ENCODE measurements around the gene PPFIBP2. TPM values are rescaled to one million over a fixed set of nuclear protein-coding genes. Genes with fewer than 3 reads are reported as not detected.

The PPFIBP2 gene
- total and polyA plus RNA-seq, 2 donors (not counting 1 experiment from before 2014, with no cell fraction given): 22.3 to 175 TPM

- Histone ChIP-seq H4K20me1 (ENCODE audit: control insufficient read depth, insufficient read depth, low read length, poor library complexity, severe bottlenecking) (no peaks in the 10 kb centered on the region), H2AFZ (ENCODE audit: insufficient read depth, low read depth, low read length, poor library complexity, severe bottlenecking) (no peak overlapping the region), H3K79me2 (ENCODE audit: control insufficient read depth, insufficient read depth, low read length) (no peaks in the 10 kb centered on the region), H3K9me3 (ENCODE audit: control extremely low read depth in 1 of 3, control insufficient read depth in 2 of 3, insufficient read depth in 1 of 3, low read length in 2 of 3) (no peaks in the 10 kb centered on the region), H3K4me2 (replicated peaks; ENCODE audit: low read depth, low read length, poor library complexity, severe bottlenecking) (no peak overlapping the region), H3K27me3 (replicated peaks in 1 of 4; ENCODE audit: control extremely low read depth in 1 of 4, control insufficient read depth in 3 of 4, insufficient read depth in 4 of 4, low read length in 3 of 4) (no peaks in the 10 kb centered on the region), H3K4me1 (ENCODE audit: control insufficient read depth in 2 of 2, insufficient read depth in 2 of 2, low read length in 2 of 2) (no peaks in the 10 kb centered on the region), H3K27ac (ENCODE audit: low read length in 2 of 2) (no peak overlapping the region), H3K36me3 (replicated peaks in 1 of 2; ENCODE audit: control extremely low read depth in 1 of 2, control insufficient read depth in 1 of 2, extremely low read depth in 1 of 2, insufficient read depth in 2 of 2, low read length in 1 of 2) (no peaks in the 10 kb centered on the region), H3K4me3 (ENCODE audit: control extremely low read depth in 1 of 5, extremely low read depth in 1 of 5, insufficient read depth in 1 of 5, low read depth in 2 of 5, low read length in 4 of 5) (no peak overlapping the region), H3K9ac (ENCODE audit: low read length) (no peak overlapping the region)
- TF ChIP-seq CTCF (IDR thresholded peaks at IDR 0.05) (no peak), EZH2 (IDR thresholded peaks at IDR 0.05; ENCODE audit: borderline replicate concordance, insufficient read depth, low read depth, low read length, poor library complexity, severe bottlenecking) (no peak)
- DNase-seq: no peak
- ATAC-seq (ENCODE audit: low read depth): no peak
- Mint-ChIP-seq H3K4me1 (no peaks in the 10 kb centered on the region), H3K4me3 (no peak overlapping the region), H3K27ac (no peak overlapping the region), H3K9me3 (ENCODE audit: insufficient read depth) (no peaks in the 10 kb centered on the region), H3K27me3 (peaks cover 25% of the 10 kb centered on the region)
- intact Hi-C loops (cut with micrococcal nuclease): no loop called here
- WGBS (ENCODE audit: insufficient coverage): no CpG with 5 or more reads among the region's 1 CpG
- POLR2A ChIA-PET: no interaction called here
- CTCF ChIA-PET: interaction anchor here (0.5 to 7.3 kb wide), 15 partner anchors 8 to 1387 kb away, joined by 3 to 137 read pairs (median 5); no protein-coding TSS in a partner anchor
These were observed 173.6 kb downstream of the PPFIBP2 start for GRCh38 chr11:7687386-7687785.

GRCh38 chr11:7688238-7688826 is 174.5 kb downstream of the PPFIBP2 start:
- Histone ChIP-seq H3K9me3 (ENCODE audit: control extremely low read depth in 1 of 3, control insufficient read depth in 2 of 3, insufficient read depth in 1 of 3, low read length in 2 of 3) (no peaks in the 10 kb centered on the region), H3K27me3 (replicated peaks in 1 of 4; ENCODE audit: control extremely low read depth in 1 of 4, control insufficient read depth in 3 of 4, insufficient read depth in 4 of 4, low read length in 3 of 4) (peaks cover 0 to 5% (median 3%) of the 10 kb centered on the region in 4 experiments), H3K4me2 (replicated peaks; ENCODE audit: low read depth, low read length, poor library complexity, severe bottlenecking) (no peak overlapping the region), H3K4me3 (ENCODE audit: control extremely low read depth in 1 of 5, extremely low read depth in 1 of 5, insufficient read depth in 1 of 5, low read depth in 2 of 5, low read length in 4 of 5) (no peak overlapping the region), H3K79me2 (ENCODE audit: control insufficient read depth, insufficient read depth, low read length) (no peaks in the 10 kb centered on the region), H3K9ac (ENCODE audit: low read length) (no peak overlapping the region), H2AFZ (ENCODE audit: insufficient read depth, low read depth, low read length, poor library complexity, severe bottlenecking) (no peak overlapping the region), H3K27ac (ENCODE audit: low read length in 2 of 2) (no peak overlapping the region), H4K20me1 (ENCODE audit: control insufficient read depth, insufficient read depth, low read length, poor library complexity, severe bottlenecking) (no peaks in the 10 kb centered on the region), H3K4me1 (ENCODE audit: control insufficient read depth in 2 of 2, insufficient read depth in 2 of 2, low read length in 2 of 2) (no peaks in the 10 kb centered on the region), H3K36me3 (replicated peaks in 1 of 2; ENCODE audit: control extremely low read depth in 1 of 2, control insufficient read depth in 1 of 2, extremely low read depth in 1 of 2, insufficient read depth in 2 of 2, low read length in 1 of 2) (no peaks in the 10 kb centered on the region)
- Mint-ChIP-seq H3K4me3 (no peak overlapping the region), H3K4me1 (no peaks in the 10 kb centered on the region), H3K27me3 (peaks cover 31% of the 10 kb centered on the region), H3K27ac (no peak overlapping the region), H3K9me3 (ENCODE audit: insufficient read depth) (no peaks in the 10 kb centered on the region)
- no peak for TF ChIP-seq EZH2 (IDR thresholded peaks at IDR 0.05; ENCODE audit: borderline replicate concordance, insufficient read depth, low read depth, low read length, poor library complexity, severe bottlenecking)
- peak; percentile 90 for TF ChIP-seq CTCF (IDR thresholded peaks at IDR 0.05)
- ChIA-PET POLR2A (no interaction called here), CTCF (interaction anchor here (0.9 to 7.3 kb wide), 10 partner anchors 9 to 592 kb away, joined by 4 to 137 read pairs (median 5); no protein-coding TSS in a partner anchor)
- intact Hi-C loops (cut with micrococcal nuclease): loop anchor here (1.0 to 2.0 kb wide), 2 partner anchors 336 to 590 kb away; no protein-coding TSS in a partner anchor
- DNase-seq (peak; percentile 48), ATAC-seq (ENCODE audit: low read depth) (peak; percentile 54)
- WGBS (ENCODE audit: insufficient coverage): 0% methylated on average over 2 of the region's 4 CpGs

Measured in B cell (primary cell).